Brain microvascular endothelial cell (primary cell): Measurements from ENCODE around the gene OR51I1.

Experiments used
- DNase-seq: peaks from one replicate; pipeline ENCODE4 v3.0.0-alpha.2; 2020
- H3K27ac ChIP-seq: fragments of 250-450 bp; sonication (Bioruptor Pico); 2 replicates; pipeline ENCODE4 v1.5.1; 2020; ENCODE audit warnings: mild to moderate bottlenecking, moderate library complexity
- H3K27me3 ChIP-seq: fragments of 250-450 bp; sonication (Bioruptor Pico); replicated peaks from 2 replicates; pipeline ENCODE4 v1.5.1; 2020; ENCODE audit warnings: mild to moderate bottlenecking
- H3K36me3 ChIP-seq: fragments of 250-450 bp; sonication (Bioruptor Pico); replicated peaks from 2 replicates; pipeline ENCODE4 v1.5.1; 2020; ENCODE audit warnings: mild to moderate bottlenecking
- H3K4me3 ChIP-seq: 2 replicates; pipeline ENCODE4 v1.5.1; 2011; ENCODE audit warnings: low read depth, mild to moderate bottlenecking, control low read depth, low read length, moderate library complexity
- in situ Hi-C: cut with HindIII; loops from 2 replicates; pipeline ENCODE4 v1.10.0; 2017; ENCODE audit warnings: low sequenced_read_pairs, low pct_ligation_motif_present
- TF ChIP-seq, protein P1 (sequence below): IDR thresholded peaks from 2 replicates; pipeline ENCODE4 v1.5.1; 2011; ENCODE audit warnings: low read depth, mild to moderate bottlenecking, moderate library complexity, low read length, control low read depth, inconsistent platforms; ENCODE audit errors: missing control alignments

OR51I1 gene

GRCh38 chr11:5441414-5441813 lies at the start of gene OR51I1:
Gene OR51I1 (minus strand): TSS chr11:5441514. CDS start chr11:5441514, 0 bp downstream.
- Histone ChIP-seq H3K4me3 (no peak within 1 kb of the TSS), H3K27me3 (no peaks in the 10 kb centered on the region), H3K27ac (no peak within 1 kb of the TSS), H3K36me3 (no peaks in the 10 kb centered on the region)
- in situ Hi-C loops: no loop called here
- TF ChIP-seq, protein P1, sequence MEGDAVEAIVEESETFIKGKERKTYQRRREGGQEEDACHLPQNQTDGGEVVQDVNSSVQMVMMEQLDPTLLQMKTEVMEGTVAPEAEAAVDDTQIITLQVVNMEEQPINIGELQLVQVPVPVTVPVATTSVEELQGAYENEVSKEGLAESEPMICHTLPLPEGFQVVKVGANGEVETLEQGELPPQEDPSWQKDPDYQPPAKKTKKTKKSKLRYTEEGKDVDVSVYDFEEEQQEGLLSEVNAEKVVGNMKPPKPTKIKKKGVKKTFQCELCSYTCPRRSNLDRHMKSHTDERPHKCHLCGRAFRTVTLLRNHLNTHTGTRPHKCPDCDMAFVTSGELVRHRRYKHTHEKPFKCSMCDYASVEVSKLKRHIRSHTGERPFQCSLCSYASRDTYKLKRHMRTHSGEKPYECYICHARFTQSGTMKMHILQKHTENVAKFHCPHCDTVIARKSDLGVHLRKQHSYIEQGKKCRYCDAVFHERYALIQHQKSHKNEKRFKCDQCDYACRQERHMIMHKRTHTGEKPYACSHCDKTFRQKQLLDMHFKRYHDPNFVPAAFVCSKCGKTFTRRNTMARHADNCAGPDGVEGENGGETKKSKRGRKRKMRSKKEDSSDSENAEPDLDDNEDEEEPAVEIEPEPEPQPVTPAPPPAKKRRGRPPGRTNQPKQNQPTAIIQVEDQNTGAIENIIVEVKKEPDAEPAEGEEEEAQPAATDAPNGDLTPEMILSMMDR: no peak
- DNase-seq: no peak

- no peaks in the 10 kb centered on the region for H3K36me3 ChIP-seq
- DNase-seq: no peak
- in situ Hi-C loops: no loop called here
- H3K27ac ChIP-seq: no peak overlapping the region
- no peaks in the 10 kb centered on the region for H3K27me3 ChIP-seq
- no peak overlapping the region for H3K4me3 ChIP-seq
- TF ChIP-seq, protein P1: no peak
Observed at GRCh38 chr11:5489576-5490357, 48.5 kb upstream of the OR51I1 start.

GRCh38 chr11:5488798-5489399 lies 47.6 kb upstream of the OR51I1 start:
- in situ Hi-C loops: no loop called here

GRCh38 chr11:5488385-5488784 lies 47.1 kb upstream of the OR51I1 start, which contains the start of gene OR52D1:
Gene OR52D1 (plus strand): TSS chr11:5488685. CDS start chr11:5488707, 22 bp downstream.
- in situ Hi-C loops: no loop called here
- H3K36me3 ChIP-seq: no peaks in the 10 kb centered on the region
- TF ChIP-seq, protein P1: no peak
- DNase-seq: no peak
- no peak within 1 kb of the TSS for H3K4me3 ChIP-seq
- no peak within 1 kb of the TSS for H3K27ac ChIP-seq
- H3K27me3 ChIP-seq: no peaks in the 10 kb centered on the region

More at GRCh38 chr11:5488798-5489399, 47.6 kb upstream of the OR51I1 start:
- Histone ChIP-seq H3K4me3 (no peak overlapping the region), H3K27ac (no peak overlapping the region), H3K27me3 (no peaks in the 10 kb centered on the region), H3K36me3 (no peaks in the 10 kb centered on the region)
- no peak for DNase-seq
- TF ChIP-seq, protein P1: no peak

- Histone ChIP-seq H3K27ac (no peak overlapping the region), H3K36me3 (no peaks in the 10 kb centered on the region), H3K27me3 (no peaks in the 10 kb centered on the region), H3K4me3 (no peak overlapping the region)
- TF ChIP-seq, protein P1: no peak
- DNase-seq: no peak
- in situ Hi-C loops: no loop called here
Observed at GRCh38 chr11:5486421-5486820, 45.1 kb upstream of the OR51I1 start.

DNA sequence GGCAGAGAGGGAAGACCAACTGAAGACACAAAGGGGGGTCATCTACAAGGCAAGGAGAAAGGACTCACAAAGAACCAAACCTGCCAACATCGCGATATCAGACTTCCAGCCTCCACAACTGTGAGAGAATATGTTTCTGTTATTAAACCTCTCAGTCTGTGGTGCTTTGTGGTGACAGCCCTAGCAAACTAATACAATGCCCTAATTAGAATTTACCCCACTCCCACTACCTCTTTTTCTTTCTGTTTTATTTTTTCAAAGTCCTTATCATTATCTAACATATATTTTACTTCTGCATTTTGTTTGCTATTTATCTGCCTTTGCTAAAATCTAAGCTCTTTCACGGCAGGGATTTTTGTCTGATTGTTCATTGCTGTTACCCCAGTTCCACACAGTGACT lies 44.7 kb upstream of the OR51I1 start:
- DNase-seq: no peak

More for the DNA sequence above, 44.7 kb upstream of the OR51I1 start:
- TF ChIP-seq, protein P1: no peak
- Histone ChIP-seq H3K27me3 (no peaks in the 10 kb centered on the region), H3K36me3 (no peaks in the 10 kb centered on the region), H3K27ac (no peak overlapping the region), H3K4me3 (no peak overlapping the region)
- in situ Hi-C loops: no loop called here
